Right atrium auricular region (tissue), 2 donors: Measurements from ENCODE around the gene TMIE. TPM values are rescaled to one million over a fixed set of nuclear protein-coding genes. Genes with fewer than 3 reads are reported as not detected.

Experiments used
- DNase-seq: peaks from one replicate; pipeline ENCODE4 v3.0.0-alpha.2; 2019; ENCODE audit warnings: low spot score
- H3K27ac ChIP-seq, 2 donors: fragments of 200-600 bp; sonication (generic); 1 replicate in 1 of 2; 2 replicates in 1 of 2; pipeline ENCODE4 v1.5.1; 2016 to 2019
- H3K27me3 ChIP-seq, 2 donors: fragments of 200-600 bp; sonication (generic); one replicate each; pipeline versions ENCODE4 v1.5.1 to v1.6.0; 2017 to 2019
- H3K36me3 ChIP-seq: fragments of 200-600 bp; sonication (generic); one replicate; pipeline ENCODE4 v1.5.1; 2016
- H3K4me1 ChIP-seq, 2 donors: fragments of 200-600 bp; sonication (generic); one replicate each; pipeline versions ENCODE4 v1.5.1 to v1.6.0; 2017 to 2019
- H3K4me3 ChIP-seq, 2 donors: fragments of 200-600 bp; sonication (generic); 1 replicate in 1 of 2; 2 replicates in 1 of 2; pipeline ENCODE4 v1.5.1; 2017 to 2019; ENCODE audit warnings: mild to moderate bottlenecking in 1 of 2, moderate library complexity in 1 of 2
- H3K9me3 ChIP-seq, 2 donors: fragments of 200-600 bp; sonication (generic); one replicate each; pipeline ENCODE4 v1.5.1; 2019
- CTCF ChIP-seq, 2 donors: fragments of 200-600 bp; sonication (generic); IDR thresholded peaks; one replicate each; pipeline ENCODE4 v1.5.1; 2019; ENCODE audit warnings: antibody characterized with exemption in 2 of 2
- total RNA-seq, 2 donors: library from RNA; depleted of rRNA; stranded (reverse); fragments of >200 nt; gene quantifications; one replicate each; pipeline ENCODE4 v1.1.0, GENCODE V29; 2016

The TMIE gene
- total RNA-seq, 2 donors from 2014 or later = not detected

GRCh38 chr3:46713050-46713897 is 12.1 kb downstream of the TMIE start:
- TF ChIP-seq CTCF (IDR thresholded peaks at IDR 0.05) = no peak
- H3K4me1 ChIP-seq = no peaks in the 10 kb centered on the region
- no peaks in the 10 kb centered on the region for H3K36me3 ChIP-seq
- no peak overlapping the region for H3K4me3 ChIP-seq
- H3K9me3 ChIP-seq = no peaks in the 10 kb centered on the region
- DNase-seq = no peak
- H3K27me3 ChIP-seq = no peaks in the 10 kb centered on the region
- H3K27ac ChIP-seq = no peak overlapping the region

- Histone ChIP-seq H3K27ac (no peak overlapping the region), H3K4me3 (no peak overlapping the region), H3K36me3 (no peaks in the 10 kb centered on the region), H3K27me3 (no peaks in the 10 kb centered on the region), H3K4me1 (no peaks in the 10 kb centered on the region), H3K9me3 (no peaks in the 10 kb centered on the region)
- no peak for TF ChIP-seq CTCF (IDR thresholded peaks at IDR 0.05)
- no peak for DNase-seq
Measured at GRCh38 chr3:46713898-46714552, 12.8 kb downstream of the TMIE start.

GRCh38 chr3:46714728-46715506 is 13.7 kb downstream of the TMIE start:
- DNase-seq = no peak
- no peak overlapping the region for H3K4me3 ChIP-seq
- no peaks in the 10 kb centered on the region for H3K36me3 ChIP-seq
- no peaks in the 10 kb centered on the region for H3K4me1 ChIP-seq
- H3K27me3 ChIP-seq = no peaks in the 10 kb centered on the region
- no peaks in the 10 kb centered on the region for H3K9me3 ChIP-seq
- TF ChIP-seq CTCF (IDR thresholded peaks at IDR 0.05) = no peak
- no peak overlapping the region for H3K27ac ChIP-seq

GRCh38 chr3:46715507-46716175 is 14.4 kb downstream of the TMIE start:
- no peak overlapping the region for H3K27ac ChIP-seq
- no peak overlapping the region for H3K4me3 ChIP-seq
- no peaks in the 10 kb centered on the region for H3K9me3 ChIP-seq
- DNase-seq = peak; percentile 48
- H3K4me1 ChIP-seq = no peaks in the 10 kb centered on the region
- TF ChIP-seq CTCF (IDR thresholded peaks at IDR 0.05) = no peak
- H3K36me3 ChIP-seq = no peaks in the 10 kb centered on the region
- no peaks in the 10 kb centered on the region for H3K27me3 ChIP-seq
